ENCODE measurements around the gene B3GAT3. TPM values are rescaled to one million over a fixed set of nuclear protein-coding genes. Genes with fewer than 3 reads are reported as not detected.
"Not testable (repeated sequence)": the region's sequence is repeated elsewhere in the genome, so short reads cannot be mapped to it uniquely, and the experiment has no call there.

The B3GAT3 gene
- 34.0 TPM for polyA plus RNA-seq (2013, experiment 1 of 2; ENCODE audit: insufficient read length)
- 22.4 TPM for polyA plus RNA-seq (2013, experiment 2 of 2; ENCODE audit: insufficient read length)

GRCh38 chr11:62621567-62622470, at the start of gene B3GAT3:
TSS of gene B3GAT3 (minus strand) at chr11:62621986. CDS start at chr11:62621947, 39 bp downstream.
- DNase-seq: peak; percentile 97

GRCh38 chr11:62671236-62671607, 49.4 kb upstream of the B3GAT3 start:
- no peak for DNase-seq

- DNase-seq: no peak
Observed at GRCh38 chr11:62669420-62670161, 47.8 kb upstream of the B3GAT3 start.

GRCh38 chr11:62667460-62667859, 45.7 kb upstream of the B3GAT3 start:
- DNase-seq: no peak

GRCh38 chr11:62666259-62666926, 44.6 kb upstream of the B3GAT3 start:
- no peak for DNase-seq

GRCh38 chr11:62665599-62666258, 43.9 kb upstream of the B3GAT3 start:
- DNase-seq: peak; percentile 47

- peak; percentile 92 for DNase-seq
Observed at GRCh38 chr11:62665075-62665598, 43.4 kb upstream of the B3GAT3 start, which contains the start of the genes C11orf98 and CSKMT. TSS of gene C11orf98 (minus strand) at chr11:62665210. CDS start at chr11:62665169, 41 bp downstream. TSS of gene CSKMT (plus strand) at chr11:62665312. CDS start at chr11:62665880, 568 bp downstream.

- no peak for DNase-seq
Observed at GRCh38 chr11:62664405-62665074, 42.8 kb upstream of the B3GAT3 start.

- DNase-seq: no peak
Observed at GRCh38 chr11:62656796-62657429, 35.1 kb upstream of the B3GAT3 start.

- peak; percentile 7 for DNase-seq
Observed at GRCh38 chr11:62654297-62654696, 32.5 kb upstream of the B3GAT3 start.

- DNase-seq: no peak
Observed at GRCh38 chr11:62652161-62653006, 30.6 kb upstream of the B3GAT3 start.

GRCh38 chr11:62650283-62650682, 28.5 kb upstream of the B3GAT3 start:
- DNase-seq: not testable (repeated sequence)

GRCh38 chr11:62649486-62649885, 27.7 kb upstream of the B3GAT3 start:
- no peak for DNase-seq

- DNase-seq: no peak
Observed at GRCh38 chr11:62648967-62649364, 27.2 kb upstream of the B3GAT3 start.

- DNase-seq: no peak
Observed at GRCh38 chr11:62648185-62648966, 26.6 kb upstream of the B3GAT3 start.

GRCh38 chr11:62647609-62648005, 25.8 kb upstream of the B3GAT3 start:
- no peak for DNase-seq

GRCh38 chr11:62646825-62647608, 25.2 kb upstream of the B3GAT3 start:
- DNase-seq: no peak

All from fibroblast of skin of back (primary cell).